IMR-90 (cell line): ENCODE data around the gene PPM1D.

Experiments used
- BHLHE40 ChIP-seq: fragments of 150-350 bp; IDR thresholded peaks from 2 replicates; pipeline ENCODE4 v1.6.1; 2016; ENCODE audit warnings: mild to moderate bottlenecking, low read depth, low read length
- CEBPB ChIP-seq: IDR thresholded peaks from 2 replicates; pipeline ENCODE4 v1.6.1; 2012; ENCODE audit warnings: low read depth, low read length, improper control_type of control experiment
- FOS ChIP-seq: fragments of 150-350 bp; IDR thresholded peaks from 2 replicates; pipeline ENCODE4 v1.6.1; 2016; ENCODE audit warnings: low read depth, low read length
- MAFK ChIP-seq: IDR thresholded peaks from 2 replicates; pipeline ENCODE4 v1.6.1; 2012; ENCODE audit warnings: low read depth, low read length, improper control_type of control experiment
- MAZ ChIP-seq: IDR thresholded peaks from 2 replicates; pipeline ENCODE4 v1.6.1; 2012; ENCODE audit warnings: low read depth, mild to moderate bottlenecking, low read length, improper control_type of control experiment, moderate library complexity, borderline replicate concordance
- MXI1 ChIP-seq: IDR thresholded peaks from 2 replicates; pipeline ENCODE4 v1.6.1; 2012; ENCODE audit warnings: low read depth, mild to moderate bottlenecking, low read length, moderate library complexity, borderline replicate concordance
- NFE2L2 ChIP-seq: fragments of 150-350 bp; IDR thresholded peaks from 2 replicates; pipeline ENCODE4 v1.6.1; 2016; ENCODE audit warnings: low read depth, mild to moderate bottlenecking, low read length
- POLR2A ChIP-seq: IDR thresholded peaks from 2 replicates; pipeline ENCODE4 v1.6.1; 2012; ENCODE audit warnings: mild to moderate bottlenecking, low read depth, low read length
- RAD21 ChIP-seq: IDR thresholded peaks from 2 replicates; pipeline ENCODE4 v1.6.1; 2012; ENCODE audit warnings: low read length, improper control_type of control experiment
- RFX5 ChIP-seq: IDR thresholded peaks from 2 replicates; pipeline ENCODE4 v1.8.0; 2012; ENCODE audit warnings: low read depth, mild to moderate bottlenecking, low read length, moderate library complexity
- SMC3 ChIP-seq: fragments of 150-350 bp; IDR thresholded peaks from 2 replicates; pipeline ENCODE4 v1.6.1; 2016; ENCODE audit warnings: low read depth, mild to moderate bottlenecking, antibody characterized with exemption, low read length, moderate library complexity
- USF2 ChIP-seq: fragments of 150-350 bp; IDR thresholded peaks from 2 replicates; pipeline ENCODE4 v1.6.1; 2017; ENCODE audit warnings: mild to moderate bottlenecking, antibody characterized with exemption, low read length, low read depth
- TF ChIP-seq, protein P1 (sequence below): conservative IDR thresholded peaks from 2 replicates; pipeline ENCODE4 v1.5.1; 2012; ENCODE audit warnings: mild to moderate bottlenecking, low read depth, low read length, improper control_type of control experiment
- TF ChIP-seq, protein P2 (sequence below): fragments of 150-350 bp; IDR thresholded peaks from 2 replicates; pipeline ENCODE4 v1.6.1; 2016; ENCODE audit warnings: low read depth, mild to moderate bottlenecking, low read length, moderate library complexity, borderline replicate concordance

- TF ChIP-seq, protein P1, sequence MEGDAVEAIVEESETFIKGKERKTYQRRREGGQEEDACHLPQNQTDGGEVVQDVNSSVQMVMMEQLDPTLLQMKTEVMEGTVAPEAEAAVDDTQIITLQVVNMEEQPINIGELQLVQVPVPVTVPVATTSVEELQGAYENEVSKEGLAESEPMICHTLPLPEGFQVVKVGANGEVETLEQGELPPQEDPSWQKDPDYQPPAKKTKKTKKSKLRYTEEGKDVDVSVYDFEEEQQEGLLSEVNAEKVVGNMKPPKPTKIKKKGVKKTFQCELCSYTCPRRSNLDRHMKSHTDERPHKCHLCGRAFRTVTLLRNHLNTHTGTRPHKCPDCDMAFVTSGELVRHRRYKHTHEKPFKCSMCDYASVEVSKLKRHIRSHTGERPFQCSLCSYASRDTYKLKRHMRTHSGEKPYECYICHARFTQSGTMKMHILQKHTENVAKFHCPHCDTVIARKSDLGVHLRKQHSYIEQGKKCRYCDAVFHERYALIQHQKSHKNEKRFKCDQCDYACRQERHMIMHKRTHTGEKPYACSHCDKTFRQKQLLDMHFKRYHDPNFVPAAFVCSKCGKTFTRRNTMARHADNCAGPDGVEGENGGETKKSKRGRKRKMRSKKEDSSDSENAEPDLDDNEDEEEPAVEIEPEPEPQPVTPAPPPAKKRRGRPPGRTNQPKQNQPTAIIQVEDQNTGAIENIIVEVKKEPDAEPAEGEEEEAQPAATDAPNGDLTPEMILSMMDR, result no peak
- TF ChIP-seq, protein P2, sequence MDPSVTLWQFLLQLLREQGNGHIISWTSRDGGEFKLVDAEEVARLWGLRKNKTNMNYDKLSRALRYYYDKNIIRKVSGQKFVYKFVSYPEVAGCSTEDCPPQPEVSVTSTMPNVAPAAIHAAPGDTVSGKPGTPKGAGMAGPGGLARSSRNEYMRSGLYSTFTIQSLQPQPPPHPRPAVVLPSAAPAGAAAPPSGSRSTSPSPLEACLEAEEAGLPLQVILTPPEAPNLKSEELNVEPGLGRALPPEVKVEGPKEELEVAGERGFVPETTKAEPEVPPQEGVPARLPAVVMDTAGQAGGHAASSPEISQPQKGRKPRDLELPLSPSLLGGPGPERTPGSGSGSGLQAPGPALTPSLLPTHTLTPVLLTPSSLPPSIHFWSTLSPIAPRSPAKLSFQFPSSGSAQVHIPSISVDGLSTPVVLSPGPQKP, result no peak
- no peak for TF ChIP-seq POLR2A
- no peak for TF ChIP-seq SMC3
- no peak for TF ChIP-seq RFX5
- no peak for TF ChIP-seq RAD21
- TF ChIP-seq MAFK, result no peak
- TF ChIP-seq MXI1, result no peak
- no peak for TF ChIP-seq CEBPB
- TF ChIP-seq BHLHE40, result no peak
- TF ChIP-seq MAZ, result no peak
- no peak for TF ChIP-seq USF2
- no peak for TF ChIP-seq FOS
- no peak for TF ChIP-seq NFE2L2
These were observed 44.2 kb upstream of the PPM1D start for GRCh38 chr17:60555786-60556185.
